IPS DF 19.7 (cell line): ENCODE measurements around the gene CORO1C.

ENCODE experiments used
- DNase-seq: peaks from one replicate; pipeline ENCODE4 v3.0.0-alpha.2; 2013; ENCODE audit warnings: low read depth, low spot score

The CORO1C gene

DNA sequence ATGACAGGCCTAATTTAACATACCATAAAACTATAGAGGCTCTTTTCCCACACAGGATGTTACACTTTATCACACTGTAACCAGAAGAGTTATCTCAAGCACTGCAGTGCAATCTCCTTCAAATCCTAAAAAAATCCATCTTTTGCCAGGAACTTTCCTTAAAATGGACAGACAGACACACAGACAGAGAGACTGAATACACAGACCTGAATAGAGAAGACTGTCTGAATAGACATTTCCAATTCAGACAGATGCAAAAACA lies 6.5 kb downstream of the CORO1C start:
- no peak for DNase-seq

- no peak for DNase-seq
Observed at GRCh38 chr12:108724054-108724889, 7.0 kb downstream of the CORO1C start.

DNA sequence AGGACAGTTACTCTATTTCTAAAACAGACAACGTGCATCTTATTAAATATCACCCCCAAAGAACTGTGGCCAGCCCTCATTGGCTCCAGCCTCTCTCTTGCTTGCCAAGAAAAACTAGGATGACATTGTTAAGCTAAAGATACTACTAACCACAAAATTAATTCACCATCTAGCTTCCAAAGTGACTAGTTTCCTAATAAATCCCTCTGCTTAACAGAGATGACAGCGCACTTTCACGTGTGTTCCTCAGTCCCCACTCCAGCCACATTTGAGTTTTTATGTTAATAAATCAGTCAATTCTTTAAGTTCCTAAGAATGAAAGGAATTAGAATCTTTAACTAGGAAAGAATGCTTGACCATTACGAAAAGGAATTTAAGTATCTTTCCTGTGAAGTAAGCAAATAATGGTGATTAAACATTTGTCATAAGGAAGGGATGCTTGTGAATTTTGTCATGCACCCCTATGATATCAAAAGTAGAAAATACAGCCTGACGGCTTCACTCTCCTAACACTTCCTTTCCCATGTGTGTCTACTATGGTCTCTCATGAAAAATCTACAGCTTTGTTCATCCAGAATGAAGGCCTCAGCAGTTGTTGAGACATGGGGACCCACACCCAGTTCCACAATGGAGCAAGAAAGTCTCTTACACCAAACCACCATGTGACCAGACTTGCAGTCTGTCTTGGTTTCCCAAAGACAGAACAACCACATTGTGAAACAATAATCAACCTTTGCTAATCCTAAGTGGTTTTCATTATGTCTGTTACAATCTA lies 8.1 kb downstream of the CORO1C start:
- no peak for DNase-seq

GRCh38 chr12:108722463-108722862 lies 8.9 kb downstream of the CORO1C start:
- no peak for DNase-seq

- DNase-seq: no peak
Observed at GRCh38 chr12:108721824-108722223, 9.5 kb downstream of the CORO1C start.

GRCh38 chr12:108720757-108721514 lies 10.4 kb downstream of the CORO1C start:
- DNase-seq: no peak

DNA sequence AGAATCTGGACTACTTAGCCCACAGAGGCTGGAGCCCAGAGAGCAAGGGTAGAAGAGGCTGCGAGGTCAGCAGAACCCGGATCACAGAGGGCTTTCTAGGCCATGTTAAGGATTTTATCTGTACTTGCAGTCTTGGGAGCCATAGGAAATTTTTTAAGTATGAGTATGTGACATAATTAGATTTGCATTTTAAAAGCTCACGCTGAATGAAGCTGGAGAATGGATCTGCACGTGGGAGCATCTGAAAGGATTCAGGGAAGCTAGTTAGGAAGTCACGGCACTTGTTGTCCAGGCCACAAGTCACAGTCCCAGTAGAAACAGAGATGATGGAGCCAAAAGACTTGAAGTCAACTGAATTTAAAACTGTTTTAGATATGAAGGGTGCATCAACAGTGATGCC lies 14.1 kb downstream of the CORO1C start:
- DNase-seq: no peak

GRCh38 chr12:108714866-108715265 lies 16.5 kb downstream of the CORO1C start:
- DNase-seq: no peak

DNA sequence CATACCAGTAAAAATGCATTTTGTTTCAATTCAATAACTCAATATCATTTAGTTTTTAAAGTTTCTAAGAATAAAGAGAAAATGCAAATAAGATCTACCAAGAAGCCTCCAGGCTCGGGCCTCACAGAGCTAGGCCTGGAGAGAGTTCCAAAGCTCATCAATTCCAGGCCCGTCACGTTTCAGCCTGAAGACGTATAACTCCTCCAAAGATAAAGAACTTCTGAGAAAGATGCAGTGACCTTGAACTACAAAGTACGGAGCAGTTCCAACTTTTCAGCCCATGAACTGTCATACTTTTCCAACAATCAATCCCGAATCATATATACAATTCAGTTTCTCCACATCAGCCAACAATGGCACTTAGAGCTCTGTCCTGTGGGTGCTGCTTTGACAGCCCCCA lies 17.8 kb downstream of the CORO1C start:
- no peak for DNase-seq

DNA sequence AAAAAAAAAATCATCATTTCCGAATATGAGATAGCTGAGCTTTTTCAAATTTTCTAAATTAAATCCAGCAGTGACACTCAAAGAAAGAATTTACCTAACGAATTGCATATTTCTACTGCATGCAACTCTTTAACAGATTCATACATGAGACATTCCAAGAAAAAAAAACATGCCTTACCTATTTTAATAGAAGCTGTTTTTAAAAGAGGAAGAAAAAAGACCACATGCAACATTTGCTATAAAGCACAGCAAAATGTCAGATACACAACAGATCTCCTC lies 18.5 kb downstream of the CORO1C start:
- DNase-seq: no peak

DNA sequence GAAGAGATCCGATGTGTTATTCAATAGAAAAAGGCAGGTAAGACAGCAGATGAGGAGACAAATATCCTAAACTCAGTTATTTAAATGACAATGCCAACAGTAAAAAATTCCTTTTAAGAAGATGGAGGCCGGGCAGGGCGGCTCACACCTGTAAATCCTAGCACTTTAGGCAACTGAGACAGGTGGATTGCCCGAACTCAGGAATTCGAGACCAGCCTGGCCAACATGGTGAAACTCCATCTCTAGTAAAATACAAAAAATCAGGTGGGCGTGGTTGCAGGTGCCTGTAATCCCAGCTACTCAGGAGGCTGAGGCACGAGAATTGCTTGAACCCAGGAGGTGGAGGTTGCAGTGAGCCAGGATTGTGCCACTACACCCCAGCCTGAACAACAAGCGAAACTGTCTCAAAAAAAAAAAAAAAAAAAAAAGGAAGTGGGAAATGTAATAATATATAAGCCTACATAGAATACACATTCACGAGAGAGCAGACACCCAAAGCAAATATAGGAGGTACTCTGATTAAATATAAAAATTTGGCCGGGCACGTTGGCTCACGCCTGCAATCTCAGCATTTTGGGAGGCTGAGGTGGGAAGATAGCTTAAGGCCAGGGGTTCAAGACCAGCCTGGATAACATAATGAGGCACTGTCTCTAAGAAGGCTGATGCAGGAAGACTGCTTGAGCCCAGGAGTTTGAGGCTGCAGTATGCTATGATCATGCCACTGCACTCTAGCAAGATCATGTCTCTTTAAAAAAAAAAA lies 19.0 kb downstream of the CORO1C start:
- DNase-seq: no peak

GRCh38 chr12:108711489-108712164 lies 19.7 kb downstream of the CORO1C start:
- DNase-seq: no peak

DNA sequence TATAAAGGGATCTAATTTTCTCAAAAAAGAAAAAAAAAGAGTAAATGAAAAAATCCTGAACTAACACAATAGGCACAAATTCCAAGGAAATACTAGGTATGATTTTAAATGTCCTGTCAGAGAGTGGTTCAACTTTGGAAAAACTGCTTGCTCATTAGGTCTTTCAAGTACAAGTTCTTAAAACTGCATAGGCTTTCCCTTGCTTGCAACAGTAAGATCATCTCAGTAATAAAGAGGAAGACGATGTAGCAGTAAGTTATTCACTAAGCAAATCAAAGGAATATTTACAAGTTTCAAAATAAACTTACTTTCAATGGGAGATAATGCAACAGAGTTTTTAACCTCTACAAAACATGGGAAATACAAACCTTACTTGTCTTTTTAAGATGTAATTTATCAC lies 21.6 kb downstream of the CORO1C start:
- DNase-seq: no peak

DNA sequence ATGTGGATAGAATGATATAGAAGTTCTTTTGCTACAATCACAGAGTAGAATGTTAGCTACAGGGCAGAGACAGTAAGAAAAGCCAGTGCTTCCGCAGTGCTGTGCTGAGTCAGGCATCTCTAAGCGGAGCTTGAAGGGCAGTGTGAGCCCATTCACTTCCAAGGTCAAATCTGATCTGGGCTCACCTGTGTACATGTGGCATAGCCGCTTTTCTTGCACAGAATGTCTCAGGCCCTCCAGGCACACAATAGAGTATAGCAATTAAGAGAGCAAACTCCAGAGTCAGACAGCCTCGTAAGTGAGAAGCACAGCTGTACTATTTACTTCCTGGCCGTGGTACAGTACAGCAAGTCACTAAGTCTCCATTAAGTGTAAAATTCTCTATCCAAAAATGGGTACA lies 26.8 kb downstream of the CORO1C start:
- no peak for DNase-seq

- no peak for DNase-seq
Observed at GRCh38 chr12:108702595-108703320, 28.6 kb downstream of the CORO1C start.

DNA sequence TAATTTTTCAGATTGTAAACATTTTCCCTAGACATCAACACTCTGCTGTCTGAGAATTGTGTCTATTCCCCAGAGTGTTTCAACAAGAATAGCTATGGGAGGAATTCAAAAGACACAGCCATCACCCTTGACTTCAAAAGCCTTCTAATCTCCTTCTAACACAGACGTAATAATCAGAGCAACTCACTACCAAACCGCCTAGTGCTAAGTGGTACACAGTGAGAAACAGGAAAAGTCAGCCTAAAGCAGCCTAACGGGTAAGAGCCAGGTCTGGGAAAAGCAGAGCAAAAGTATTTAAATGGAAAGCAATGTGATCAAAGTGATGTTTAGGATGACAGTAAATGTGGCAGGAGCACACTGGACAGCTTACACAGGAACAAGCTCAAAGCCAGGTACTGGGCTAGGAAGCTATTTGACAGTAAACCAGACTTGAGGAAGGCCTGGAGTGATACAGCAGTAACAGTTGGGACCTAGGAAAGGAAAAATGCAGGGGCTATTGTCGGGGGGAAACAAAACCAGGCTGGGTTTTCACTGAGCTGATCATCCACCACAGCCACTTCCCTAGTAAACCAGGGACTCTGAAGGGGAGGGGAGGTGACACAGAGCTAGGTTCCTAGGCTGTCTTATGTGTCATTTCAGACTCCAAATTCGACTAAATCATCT lies 29.4 kb downstream of the CORO1C start:
- no peak for DNase-seq

GRCh38 chr12:108700833-108701541 lies 30.3 kb downstream of the CORO1C start:
- DNase-seq: no peak

- DNase-seq: no peak
Observed at GRCh38 chr12:108699955-108700563, 31.3 kb downstream of the CORO1C start.

DNA sequence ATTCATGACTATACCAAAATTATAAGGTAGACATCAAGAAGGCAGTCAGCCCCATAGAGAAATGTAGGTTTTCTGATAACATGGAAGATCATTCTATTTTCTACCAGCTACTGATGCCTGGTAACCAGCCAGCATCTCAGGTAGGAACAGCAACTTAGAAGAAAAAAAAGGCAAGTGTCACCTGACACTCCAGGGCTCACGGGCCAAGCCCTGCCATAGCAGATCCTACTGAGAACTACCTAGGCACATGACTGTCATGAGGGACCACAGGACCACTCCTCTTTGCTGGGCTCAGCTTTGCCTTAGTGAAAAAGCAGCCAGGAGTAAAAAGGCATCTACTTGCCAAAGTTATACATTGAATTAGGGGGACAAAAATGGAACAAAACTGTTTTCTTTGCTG lies 33.4 kb downstream of the CORO1C start:
- no peak for DNase-seq
